PC-3 (cell line): ENCODE data around the gene RABGAP1L.

Source experiments
- EZH2 ChIP-seq: fragments of 300-600 bp; sonication (generic); IDR thresholded peaks from one replicate; pipeline ENCODE4 v1.6.1; 2017; ENCODE audit warnings: antibody characterized with exemption, mild to moderate bottlenecking, low read length; ENCODE audit not compliant: unreplicated experiment
- EZH2phosphoT487 ChIP-seq: fragments of 300-600 bp; sonication (generic); IDR thresholded peaks from 2 replicates; pipeline ENCODE4 v1.6.1; 2018; ENCODE audit warnings: mild to moderate bottlenecking, antibody characterized with exemption, low read length, borderline replicate concordance
- TF ChIP-seq, protein P1 (sequence below): fragments of 300-600 bp; sonication (generic); conservative IDR thresholded peaks from 2 replicates; pipeline ENCODE4 v1.5.1; 2017; ENCODE audit warnings: antibody characterized with exemption, low read depth, mild to moderate bottlenecking, low read length

DNA sequence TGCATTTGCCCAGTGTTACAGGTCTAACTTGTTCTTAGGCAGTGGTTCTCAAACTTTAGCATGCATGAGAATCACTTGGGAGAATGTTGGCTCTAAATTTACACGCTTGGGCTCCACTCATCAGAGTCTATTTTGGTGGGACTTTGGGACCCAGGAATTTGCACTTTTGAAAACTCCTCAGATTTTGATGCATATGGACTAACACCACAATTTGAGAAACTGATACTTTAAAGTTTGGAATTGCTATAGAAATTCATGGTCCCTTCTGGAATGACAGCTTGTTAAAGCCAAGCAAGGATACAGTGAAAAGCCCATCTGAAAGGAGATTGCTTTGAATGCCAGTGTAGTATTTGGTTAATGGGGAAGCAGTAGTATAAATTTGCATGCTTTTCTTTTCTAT lies 320.0 kb downstream of the RABGAP1L start:
- no peak for TF ChIP-seq EZH2phosphoT487
- TF ChIP-seq, protein P1, sequence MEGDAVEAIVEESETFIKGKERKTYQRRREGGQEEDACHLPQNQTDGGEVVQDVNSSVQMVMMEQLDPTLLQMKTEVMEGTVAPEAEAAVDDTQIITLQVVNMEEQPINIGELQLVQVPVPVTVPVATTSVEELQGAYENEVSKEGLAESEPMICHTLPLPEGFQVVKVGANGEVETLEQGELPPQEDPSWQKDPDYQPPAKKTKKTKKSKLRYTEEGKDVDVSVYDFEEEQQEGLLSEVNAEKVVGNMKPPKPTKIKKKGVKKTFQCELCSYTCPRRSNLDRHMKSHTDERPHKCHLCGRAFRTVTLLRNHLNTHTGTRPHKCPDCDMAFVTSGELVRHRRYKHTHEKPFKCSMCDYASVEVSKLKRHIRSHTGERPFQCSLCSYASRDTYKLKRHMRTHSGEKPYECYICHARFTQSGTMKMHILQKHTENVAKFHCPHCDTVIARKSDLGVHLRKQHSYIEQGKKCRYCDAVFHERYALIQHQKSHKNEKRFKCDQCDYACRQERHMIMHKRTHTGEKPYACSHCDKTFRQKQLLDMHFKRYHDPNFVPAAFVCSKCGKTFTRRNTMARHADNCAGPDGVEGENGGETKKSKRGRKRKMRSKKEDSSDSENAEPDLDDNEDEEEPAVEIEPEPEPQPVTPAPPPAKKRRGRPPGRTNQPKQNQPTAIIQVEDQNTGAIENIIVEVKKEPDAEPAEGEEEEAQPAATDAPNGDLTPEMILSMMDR = no peak
- TF ChIP-seq EZH2 = no peak
